GM23338 (cell line): Measurements from ENCODE around the gene DENND2C. TPM values are rescaled to one million over a fixed set of nuclear protein-coding genes. Genes with fewer than 3 reads are reported as not detected.

Experiments
- ATAC-seq: fragments of 200-7000 bp; cut with Tn5 transposase; 3 replicates; pipeline ENCODE4 v1.9.1; 2020
- DNase-seq: peaks from one replicate; pipeline ENCODE4 v3.0.0-alpha.2; 2015; ENCODE audit warnings: low spot score
- H2AFZ ChIP-seq: fragments of 200-600 bp; sonication (generic); 2 replicates; pipeline ENCODE4 v1.8.0; 2016; ENCODE audit warnings: antibody characterized with exemption, mild to moderate bottlenecking, moderate library complexity
- H3F3A ChIP-seq: fragments of 200-600 bp; sonication (generic); replicated peaks from 2 replicates; pipeline ENCODE4 v1.8.0; 2017; ENCODE audit warnings: antibody characterized with exemption, mixed run types, low read depth
- H3K27ac ChIP-seq: fragments of 200-600 bp; sonication (generic); 2 replicates; pipeline ENCODE4 v1.6.1; 2016; ENCODE audit warnings: low read depth
- H3K27me3 ChIP-seq: fragments of 200-600 bp; sonication (generic); 2 replicates; pipeline ENCODE4 v1.8.0; 2016; ENCODE audit warnings: mild to moderate bottlenecking, mixed run types, moderate library complexity; ENCODE audit not compliant: insufficient read depth
- H3K36me3 ChIP-seq: fragments of 200-600 bp; sonication (generic); 2 replicates; pipeline ENCODE4 v1.8.0; 2016; ENCODE audit warnings: mild to moderate bottlenecking; ENCODE audit not compliant: insufficient read depth
- H3K4me1 ChIP-seq: fragments of 200-600 bp; sonication (generic); 2 replicates; pipeline ENCODE4 v1.8.0; 2016; ENCODE audit warnings: mild to moderate bottlenecking, moderate library complexity; ENCODE audit not compliant: insufficient read depth
- H3K4me2 ChIP-seq: fragments of 200-600 bp; sonication (generic); 2 replicates; pipeline ENCODE4 v1.7.1; 2017; ENCODE audit warnings: mixed run types
- H3K4me3 ChIP-seq: fragments of 200-600 bp; sonication (generic); 2 replicates; pipeline ENCODE4 v1.6.1; 2016; ENCODE audit warnings: mixed run types
- H3K79me2 ChIP-seq: fragments of 200-600 bp; sonication (generic); replicated peaks from 2 replicates; pipeline ENCODE4 v1.8.0; 2017; ENCODE audit warnings: mild to moderate bottlenecking; ENCODE audit not compliant: insufficient read depth
- H3K9me2 ChIP-seq: fragments of 200-600 bp; sonication (generic); 2 replicates; pipeline ENCODE4 v1.8.0; 2017; ENCODE audit not compliant: insufficient read depth
- H4K20me1 ChIP-seq: fragments of 200-600 bp; sonication (generic); replicated peaks from 2 replicates; pipeline ENCODE4 v1.8.0; 2017; ENCODE audit warnings: mild to moderate bottlenecking; ENCODE audit not compliant: insufficient read depth
- H3K27ac Mint-ChIP-seq: 2 replicates; pipeline ENCODE4 v1.8.0; 2020; ENCODE audit warnings: inconsistent platforms, mild to moderate bottlenecking, moderate library complexity, mixed read lengths
- H3K27me3 Mint-ChIP-seq: 3 replicates; pipeline ENCODE4 v1.8.0; 2022; ENCODE audit warnings: low read depth, mild to moderate bottlenecking, moderate library complexity, mixed read lengths, inconsistent platforms; ENCODE audit not compliant: insufficient read depth, poor library complexity
- H3K36me3 Mint-ChIP-seq: 3 replicates; pipeline ENCODE4 v1.8.0; 2021; ENCODE audit warnings: low read depth, mild to moderate bottlenecking, inconsistent platforms, moderate library complexity, mixed read lengths
- H3K4me1 Mint-ChIP-seq: 3 replicates; pipeline ENCODE4 v1.8.0; 2020; ENCODE audit warnings: mild to moderate bottlenecking, inconsistent platforms, mixed read lengths
- H3K4me3 Mint-ChIP-seq: 3 replicates; pipeline ENCODE4 v1.8.0; 2021; ENCODE audit warnings: moderate library complexity, mild to moderate bottlenecking, inconsistent platforms, mixed read lengths
- H3K9me3 Mint-ChIP-seq: 3 replicates; pipeline ENCODE4 v1.8.0; 2020; ENCODE audit warnings: moderate library complexity, mild to moderate bottlenecking, inconsistent platforms, mixed read lengths
- CREB1 ChIP-seq: fragments of 250-450 bp; sonication (Bioruptor Pico); IDR thresholded peaks from 2 replicates; pipeline ENCODE4 v1.5.0; 2020; ENCODE audit warnings: low read depth, mild to moderate bottlenecking, moderate library complexity
- CTCF ChIP-seq, 2 experiments: fragments of 200-600 bp in 1 of 2; sonication (generic) in 1 of 2; conservative IDR thresholded peaks; 2 replicates each; pipeline versions ENCODE4 v1.5.1 to v1.6.1; 2016 to 2017; ENCODE audit warnings: antibody characterized with exemption in 2 of 2, low read depth in 2 of 2, mild to moderate bottlenecking in 2 of 2, moderate library complexity in 1 of 2
- ETS1 ChIP-seq: IDR thresholded peaks from 2 replicates; pipeline ENCODE4 v1.6.1; 2016; ENCODE audit warnings: antibody characterized with exemption
- EZH2 ChIP-seq: fragments of 200-600 bp; sonication (generic); IDR thresholded peaks from one replicate; pipeline ENCODE4 v1.8.0; 2017; ENCODE audit warnings: antibody characterized with exemption, mild to moderate bottlenecking, low read depth; ENCODE audit not compliant: unreplicated experiment
- EZH2phosphoT487 ChIP-seq: fragments of 200-600 bp; sonication (generic); IDR thresholded peaks from one replicate; pipeline ENCODE4 v1.8.1; 2018; ENCODE audit warnings: antibody characterized with exemption; ENCODE audit not compliant: unreplicated experiment
- JUNB ChIP-seq: IDR thresholded peaks from one replicate; pipeline ENCODE4 v1.6.1; 2016; ENCODE audit warnings: antibody characterized with exemption; ENCODE audit not compliant: unreplicated experiment
- NANOG ChIP-seq: IDR thresholded peaks from 2 replicates; pipeline ENCODE4 v1.6.1; 2016; ENCODE audit warnings: antibody characterized with exemption, borderline replicate concordance
- POLR2AphosphoS5 ChIP-seq: IDR thresholded peaks from 2 replicates; pipeline ENCODE4 v1.6.1; 2016; ENCODE audit warnings: antibody characterized with exemption, low read depth
- STAT1 ChIP-seq: IDR thresholded peaks from one replicate; pipeline ENCODE4 v1.6.1; 2016; ENCODE audit warnings: antibody characterized with exemption; ENCODE audit not compliant: unreplicated experiment
- ZNF114 ChIP-seq: fragments of 250-450 bp; sonication (Bioruptor Pico); IDR thresholded peaks from 2 replicates; pipeline ENCODE4 v1.5.0; 2020; ENCODE audit warnings: mild to moderate bottlenecking, moderate library complexity
- ZNF331 ChIP-seq: fragments of 250-450 bp; sonication (Bioruptor Pico); IDR thresholded peaks from 2 replicates; pipeline ENCODE4 v1.5.0; 2020; ENCODE audit warnings: low read depth, mild to moderate bottlenecking, moderate library complexity
- ZNF462 ChIP-seq: fragments of 250-450 bp; sonication (Bioruptor Pico); IDR thresholded peaks from 2 replicates; pipeline ENCODE4 v1.5.0; 2020; ENCODE audit warnings: mild to moderate bottlenecking, moderate library complexity
- polyA plus RNA-seq: library from polyadenylated mRNA; unstranded; fragments of >200 nt; fragmentation: Nextera tagmentation; extraction: Ambion mirVana; gene quantifications from 2 replicates; pipeline ENCODE4 v1.2.1, GENCODE V29; 2016
- total RNA-seq: library from RNA; depleted of rRNA; stranded (reverse); fragments of >200 nt; shearing (Covaris generic); gene quantifications from 2 replicates; pipeline ENCODE4 v1.2.3, GENCODE V29; 2014

DENND2C gene
- total and polyA plus RNA-seq, 2 experiments from 2014 or later = 4.1 to 7.0 TPM

DNA sequence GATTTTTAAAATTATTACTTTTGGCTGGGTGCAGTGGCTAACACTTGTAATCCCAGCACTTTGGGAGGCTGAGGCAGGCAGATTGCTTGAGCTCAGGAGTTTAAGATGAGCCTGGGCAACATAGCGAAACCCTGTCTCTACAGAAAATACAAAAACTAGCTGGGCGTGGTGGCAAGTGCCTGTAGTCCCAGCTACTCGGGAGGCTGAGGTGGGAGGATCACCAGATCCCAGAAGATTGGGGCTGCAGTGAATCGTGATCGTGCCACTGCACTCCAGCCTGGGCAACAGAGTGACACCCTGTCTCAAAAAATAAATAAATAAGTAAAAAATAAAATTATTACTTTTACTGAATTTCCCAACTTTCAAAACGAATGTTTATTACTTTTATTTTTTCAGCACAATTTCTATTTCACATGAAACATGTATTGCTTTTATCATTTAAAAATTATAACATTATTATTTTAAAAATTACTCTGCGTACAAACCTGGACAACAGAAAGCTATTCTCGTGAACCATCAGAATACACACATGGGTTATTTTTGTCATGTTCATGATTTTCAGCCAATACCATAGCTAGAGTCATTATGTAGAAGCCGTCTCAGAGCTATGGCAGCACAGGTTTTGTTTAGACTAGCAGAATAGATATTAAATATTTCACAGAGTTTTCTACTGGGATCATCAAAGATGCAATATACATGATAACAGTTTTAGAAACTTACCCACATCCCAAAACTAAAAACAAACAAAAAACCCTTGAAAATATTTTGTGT lies 24.9 kb upstream of the DENND2C start:
- H3K4me1 ChIP-seq = no peaks in the 10 kb centered on the region
- no peak overlapping the region for H3K27ac Mint-ChIP-seq
- H3K27me3 Mint-ChIP-seq = peaks cover 3% of the 10 kb centered on the region
- no peaks in the 10 kb centered on the region for H4K20me1 ChIP-seq
- no peaks in the 10 kb centered on the region for H3K36me3 Mint-ChIP-seq
- TF ChIP-seq ETS1 (no peak), STAT1 (no peak), ZNF331 (CRISPR knock-in tag) (no peak), POLR2AphosphoS5 (no peak), ZNF114 (CRISPR knock-in tag) (no peak), EZH2 (no peak), NANOG (no peak), EZH2phosphoT487 (no peak), JUNB (no peak), CREB1 (CRISPR knock-in tag) (no peak)
- no peak overlapping the region for H3K4me3 ChIP-seq
- no peak overlapping the region for H2AFZ ChIP-seq
- no peaks in the 10 kb centered on the region for H3K4me1 Mint-ChIP-seq
- no peaks in the 10 kb centered on the region for H3K27me3 ChIP-seq
- no peaks in the 10 kb centered on the region for H3K9me2 ChIP-seq
- no peak overlapping the region for H3K4me3 Mint-ChIP-seq
- DNase-seq (no peak), ATAC-seq (no peak)
- H3K36me3 ChIP-seq = no peaks in the 10 kb centered on the region
- no peak overlapping the region for H3K27ac ChIP-seq
- no peaks in the 10 kb centered on the region for H3K9me3 Mint-ChIP-seq
- H3K4me2 ChIP-seq = no peak overlapping the region
- no peaks in the 10 kb centered on the region for H3K79me2 ChIP-seq
- no peaks in the 10 kb centered on the region for H3F3A ChIP-seq

DNA sequence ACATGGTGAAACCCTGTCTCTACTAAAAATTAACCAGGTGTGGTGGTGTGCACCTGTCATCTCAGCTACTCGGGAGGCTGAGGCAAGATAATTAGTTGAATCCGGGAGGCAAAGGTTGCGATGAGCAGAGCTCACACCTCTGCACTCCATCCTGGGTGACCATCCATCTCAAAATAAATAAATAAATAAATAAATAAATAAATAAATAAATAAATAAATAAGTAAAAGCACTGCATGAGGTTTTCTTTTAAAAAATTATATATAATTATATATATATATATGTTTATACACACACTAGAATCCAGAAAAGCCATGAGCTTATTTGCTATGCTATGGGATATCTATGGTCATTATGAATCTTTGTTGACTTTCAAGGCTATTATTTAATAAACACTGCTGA lies 23.1 kb upstream of the DENND2C start:
- Histone ChIP-seq H3K9me2 (no peaks in the 10 kb centered on the region), H4K20me1 (no peaks in the 10 kb centered on the region), H3K4me3 (no peak overlapping the region), H3K36me3 (no peaks in the 10 kb centered on the region), H3F3A (no peaks in the 10 kb centered on the region), H3K79me2 (no peaks in the 10 kb centered on the region), H2AFZ (no peak overlapping the region), H3K27ac (no peak overlapping the region), H3K4me1 (no peaks in the 10 kb centered on the region), H3K27me3 (no peaks in the 10 kb centered on the region), H3K4me2 (no peak overlapping the region)
- no peak for DNase-seq
- Mint-ChIP-seq H3K4me1 (no peaks in the 10 kb centered on the region), H3K27ac (no peak overlapping the region), H3K9me3 (no peaks in the 10 kb centered on the region), H3K27me3 (peaks cover 3% of the 10 kb centered on the region), H3K4me3 (no peak overlapping the region), H3K36me3 (no peaks in the 10 kb centered on the region)
- no peak for TF ChIP-seq CTCF (conservative IDR thresholded peaks at IDR 0.05; ENCODE audit: low read depth in 2 of 2)
- no peak for TF ChIP-seq EZH2phosphoT487
- TF ChIP-seq ZNF462 = no peak
- no peak for TF ChIP-seq CREB1 (CRISPR knock-in tag)
- no peak for TF ChIP-seq NANOG
- TF ChIP-seq ZNF331 (CRISPR knock-in tag) = no peak
- TF ChIP-seq STAT1 = no peak
- TF ChIP-seq ZNF114 (CRISPR knock-in tag) = no peak
- no peak for TF ChIP-seq POLR2AphosphoS5
- no peak for TF ChIP-seq JUNB
- no peak for TF ChIP-seq EZH2
- no peak for ATAC-seq
